Breast epithelium (tissue), 3 donors: Measurements from ENCODE around the gene MMP10.

Source experiments
- POLR2AphosphoS5 ChIP-seq, 3 donors: sonication (generic); formaldehyde crosslinking; IDR thresholded peaks; one replicate each; pipeline ENCODE4 v1.6.1; 2017; ENCODE audit warnings: antibody characterized with exemption in 3 of 3
- TF ChIP-seq, protein P1 (sequence below), 3 donors: fragments of 450-650 bp; IDR thresholded peaks; one replicate each; pipeline ENCODE4 v1.5.1; 2016 to 2017; ENCODE audit warnings: antibody characterized with exemption in 3 of 3, mild to moderate bottlenecking in 3 of 3, moderate library complexity in 3 of 3

DNA sequence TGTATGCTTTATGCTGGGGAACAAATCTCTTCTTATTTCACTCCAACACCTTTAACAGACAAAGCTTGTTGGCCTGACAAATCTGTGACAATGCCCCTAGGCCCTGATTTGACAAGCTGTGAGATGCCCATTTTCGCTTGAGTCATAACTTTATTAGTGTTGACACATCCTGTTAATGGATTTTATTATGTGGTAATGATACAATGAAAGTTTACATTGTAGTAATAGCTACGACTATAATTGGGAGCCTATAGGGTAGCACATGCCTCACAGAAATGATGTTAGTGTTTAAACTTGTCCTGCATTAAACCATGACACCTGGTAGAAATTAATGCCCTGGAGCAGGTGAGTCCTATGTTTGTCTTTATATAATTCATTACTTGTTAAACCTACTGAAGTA, 3.3 kb upstream of the MMP10 start:
- TF ChIP-seq, protein P1, sequence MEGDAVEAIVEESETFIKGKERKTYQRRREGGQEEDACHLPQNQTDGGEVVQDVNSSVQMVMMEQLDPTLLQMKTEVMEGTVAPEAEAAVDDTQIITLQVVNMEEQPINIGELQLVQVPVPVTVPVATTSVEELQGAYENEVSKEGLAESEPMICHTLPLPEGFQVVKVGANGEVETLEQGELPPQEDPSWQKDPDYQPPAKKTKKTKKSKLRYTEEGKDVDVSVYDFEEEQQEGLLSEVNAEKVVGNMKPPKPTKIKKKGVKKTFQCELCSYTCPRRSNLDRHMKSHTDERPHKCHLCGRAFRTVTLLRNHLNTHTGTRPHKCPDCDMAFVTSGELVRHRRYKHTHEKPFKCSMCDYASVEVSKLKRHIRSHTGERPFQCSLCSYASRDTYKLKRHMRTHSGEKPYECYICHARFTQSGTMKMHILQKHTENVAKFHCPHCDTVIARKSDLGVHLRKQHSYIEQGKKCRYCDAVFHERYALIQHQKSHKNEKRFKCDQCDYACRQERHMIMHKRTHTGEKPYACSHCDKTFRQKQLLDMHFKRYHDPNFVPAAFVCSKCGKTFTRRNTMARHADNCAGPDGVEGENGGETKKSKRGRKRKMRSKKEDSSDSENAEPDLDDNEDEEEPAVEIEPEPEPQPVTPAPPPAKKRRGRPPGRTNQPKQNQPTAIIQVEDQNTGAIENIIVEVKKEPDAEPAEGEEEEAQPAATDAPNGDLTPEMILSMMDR (IDR thresholded peaks at IDR 0.05), result no peak
- TF ChIP-seq POLR2AphosphoS5 (IDR thresholded peaks at IDR 0.05), result no peak
